ENCODE data around the gene C1QTNF3.

The C1QTNF3 gene

DNA sequence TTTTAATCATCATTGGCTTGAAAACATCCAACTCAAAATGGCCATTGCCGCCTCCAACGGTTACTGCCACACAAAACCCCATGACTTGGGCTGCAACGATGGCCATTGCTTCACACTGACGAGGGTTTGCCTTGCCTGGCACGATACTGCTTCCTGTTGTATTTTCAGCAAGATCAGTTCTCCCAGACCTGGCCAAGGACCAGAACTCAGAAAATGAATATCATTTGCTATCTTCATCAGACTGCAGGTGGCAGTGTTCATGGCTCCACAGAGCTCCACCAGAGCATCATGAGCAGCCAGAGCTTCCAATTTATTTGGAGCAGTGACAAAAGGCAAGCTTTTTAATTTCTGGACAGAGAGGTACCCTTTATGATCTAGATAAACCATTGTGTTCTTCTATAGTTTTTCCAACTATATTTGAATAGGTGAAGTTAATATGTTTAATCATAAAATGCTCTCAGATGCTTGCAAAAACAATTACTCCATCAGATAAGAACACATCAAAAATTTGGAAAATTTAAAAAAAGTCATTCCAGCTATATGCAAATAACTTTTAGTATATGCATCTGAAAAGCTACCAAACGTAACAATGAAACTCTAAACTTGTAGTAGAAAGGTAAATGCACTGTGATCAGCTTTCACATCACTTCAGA is 45.6 kb downstream of the C1QTNF3 start:
- DNase-seq (ENCODE audit: low read depth): no peak

- no peak for DNase-seq (ENCODE audit: low read depth)
Measured at GRCh38 chr5:33995865-33996264, 47.1 kb downstream of the C1QTNF3 start.

GRCh38 chr5:33994845-33995244 is 48.2 kb downstream of the C1QTNF3 start:
- no peak for DNase-seq (ENCODE audit: low read depth)

DNA sequence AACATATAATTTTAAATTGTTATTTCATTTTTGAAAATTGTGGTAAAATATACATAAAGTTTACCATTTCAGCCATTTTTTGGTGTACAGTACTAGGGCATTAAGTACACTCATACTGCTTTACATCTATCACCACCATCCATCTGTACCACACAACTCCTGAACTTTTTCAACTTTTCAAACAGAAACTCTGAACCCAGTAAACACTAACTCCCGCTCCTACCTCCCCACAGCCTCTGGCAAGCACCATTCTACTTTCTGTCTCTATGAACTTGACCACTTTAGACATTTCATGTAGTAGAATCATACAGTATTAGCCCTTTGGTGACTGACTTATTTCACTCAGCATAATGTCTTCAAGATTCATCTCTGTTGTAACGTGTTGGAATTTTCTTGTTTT is 50.1 kb downstream of the C1QTNF3 start:
- DNase-seq (ENCODE audit: low read depth): no peak

DNA sequence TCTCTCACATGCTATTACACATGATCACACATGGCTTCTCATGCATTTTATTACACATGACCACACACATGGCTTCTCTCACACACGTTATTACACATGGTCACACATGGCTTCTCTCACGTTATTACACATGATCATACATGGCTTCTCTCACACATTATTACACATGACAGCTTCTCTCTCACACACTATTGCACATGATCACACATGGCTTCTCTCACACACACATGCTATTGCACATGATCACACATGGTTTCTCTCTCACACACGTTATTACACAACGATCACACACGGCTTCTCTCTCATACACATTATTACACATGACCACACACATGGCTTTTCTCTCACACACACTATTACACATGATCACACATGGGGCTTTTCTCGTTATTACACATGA is 57.6 kb downstream of the C1QTNF3 start:
- DNase-seq (ENCODE audit: low read depth): no peak

DNA sequence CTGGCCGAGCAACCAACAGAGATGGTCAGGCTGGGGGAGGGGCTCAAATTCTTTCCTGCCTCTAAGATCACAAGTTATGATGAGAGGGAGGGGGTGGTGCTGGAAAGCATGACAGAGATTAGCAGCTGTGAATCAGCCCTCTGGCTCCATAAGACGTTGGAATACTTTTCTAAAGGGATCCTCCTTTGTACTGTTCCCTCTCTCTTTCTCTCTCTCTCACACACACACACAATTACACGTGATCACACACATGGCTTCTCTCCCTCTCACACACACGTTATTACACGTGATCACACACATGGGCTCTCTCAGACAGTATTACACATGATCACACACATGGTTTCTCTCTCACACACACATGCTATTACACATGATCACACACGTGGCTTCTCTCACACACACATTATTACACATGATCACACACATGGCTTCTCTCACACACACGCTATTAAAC is 58.3 kb downstream of the C1QTNF3 start, which contains the start of gene SLC45A2:
Gene SLC45A2, minus strand, starts transcription at position 23 of the 454 bp plus-strand sequence. CDS start 110 bp downstream, outside the sequence.
- no peak for DNase-seq (ENCODE audit: low read depth)

GRCh38 chr5:33984178-33984577 is 58.8 kb downstream of the C1QTNF3 start:
- DNase-seq (ENCODE audit: low read depth): no peak

DNA sequence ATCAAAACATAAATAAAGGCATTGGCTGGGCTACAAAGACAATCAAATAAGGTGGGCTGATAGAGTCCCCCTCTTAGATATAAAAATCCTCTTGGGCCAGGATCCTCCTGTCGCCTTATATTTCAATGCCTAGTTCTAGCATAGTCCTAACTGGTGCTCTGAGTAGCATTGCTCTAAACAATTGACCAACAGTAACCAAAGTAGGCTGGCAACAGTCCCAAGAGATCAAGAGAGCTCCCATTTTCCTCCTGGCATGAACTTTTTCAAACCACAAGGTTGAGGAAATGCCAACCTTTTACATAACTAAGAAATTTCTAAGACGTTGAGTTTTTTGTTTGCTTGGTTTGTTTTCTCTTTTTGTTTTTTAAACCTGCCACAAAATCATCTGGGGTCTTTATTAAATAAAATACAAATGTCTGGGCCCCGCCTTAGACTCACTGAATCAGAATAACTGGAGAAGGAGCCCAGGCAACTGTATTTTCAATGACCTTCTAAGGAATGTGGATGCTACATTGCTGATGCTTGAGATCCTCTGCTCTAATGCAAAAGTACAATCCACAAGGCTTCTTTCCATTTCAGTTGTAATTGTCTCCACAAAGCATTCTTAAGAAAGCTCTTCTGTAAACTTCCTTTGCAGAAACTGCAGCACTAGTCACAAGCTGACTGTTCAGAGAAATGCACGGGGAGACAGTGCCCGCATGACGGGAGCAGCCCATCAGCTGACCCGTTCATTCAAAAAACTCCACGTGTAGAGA is 61.4 kb downstream of the C1QTNF3 start:
- DNase-seq (ENCODE audit: low read depth): no peak

- no peak for DNase-seq (ENCODE audit: low read depth)
Measured at GRCh38 chr5:33980030-33980429, 63.0 kb downstream of the C1QTNF3 start.

- DNase-seq (ENCODE audit: low read depth): no peak
Measured at GRCh38 chr5:33978306-33978705, 64.7 kb downstream of the C1QTNF3 start.

GRCh38 chr5:33976307-33976706 is 66.7 kb downstream of the C1QTNF3 start:
- no peak for DNase-seq (ENCODE audit: low read depth)

DNA sequence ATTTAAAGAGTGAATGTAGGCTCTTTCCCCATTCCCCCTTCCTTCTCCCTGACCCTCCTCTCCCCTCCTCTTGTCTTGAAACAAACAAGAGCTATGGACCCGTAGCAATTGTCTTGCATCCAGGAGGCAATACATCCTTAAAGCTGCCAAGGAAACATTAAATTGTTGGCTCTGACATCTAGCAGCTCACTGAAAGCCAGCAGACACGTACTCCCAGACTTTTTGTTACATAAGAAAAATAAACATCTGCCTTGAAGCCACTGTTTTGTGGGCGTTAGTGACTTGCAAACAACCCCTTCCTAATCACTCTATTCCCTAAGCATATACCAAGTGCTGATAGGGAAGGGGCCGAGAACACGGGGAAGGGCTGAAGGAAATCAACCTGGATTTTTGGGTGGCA is 67.2 kb downstream of the C1QTNF3 start:
- no peak for DNase-seq (ENCODE audit: low read depth)

DNA sequence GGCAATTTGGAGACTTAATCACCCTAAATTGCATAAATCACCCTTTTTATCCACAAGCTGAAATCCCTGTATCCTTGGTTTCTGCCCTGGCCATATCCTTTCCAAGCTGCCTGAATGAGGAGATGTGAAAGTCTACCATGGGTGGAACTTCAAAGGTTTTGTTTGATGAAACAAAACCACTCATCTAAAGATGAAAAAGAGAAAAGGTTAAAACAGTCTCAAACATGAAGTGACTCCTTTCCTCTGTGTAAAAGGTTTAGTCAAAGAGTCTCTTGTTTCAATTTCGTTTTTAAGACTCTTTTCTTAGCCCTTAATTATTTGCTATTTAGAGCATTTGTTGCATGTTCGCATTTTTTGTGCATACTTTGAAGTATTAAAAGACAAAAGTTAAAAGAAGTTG is 69.7 kb downstream of the C1QTNF3 start:
- DNase-seq (ENCODE audit: low read depth): no peak

DNA sequence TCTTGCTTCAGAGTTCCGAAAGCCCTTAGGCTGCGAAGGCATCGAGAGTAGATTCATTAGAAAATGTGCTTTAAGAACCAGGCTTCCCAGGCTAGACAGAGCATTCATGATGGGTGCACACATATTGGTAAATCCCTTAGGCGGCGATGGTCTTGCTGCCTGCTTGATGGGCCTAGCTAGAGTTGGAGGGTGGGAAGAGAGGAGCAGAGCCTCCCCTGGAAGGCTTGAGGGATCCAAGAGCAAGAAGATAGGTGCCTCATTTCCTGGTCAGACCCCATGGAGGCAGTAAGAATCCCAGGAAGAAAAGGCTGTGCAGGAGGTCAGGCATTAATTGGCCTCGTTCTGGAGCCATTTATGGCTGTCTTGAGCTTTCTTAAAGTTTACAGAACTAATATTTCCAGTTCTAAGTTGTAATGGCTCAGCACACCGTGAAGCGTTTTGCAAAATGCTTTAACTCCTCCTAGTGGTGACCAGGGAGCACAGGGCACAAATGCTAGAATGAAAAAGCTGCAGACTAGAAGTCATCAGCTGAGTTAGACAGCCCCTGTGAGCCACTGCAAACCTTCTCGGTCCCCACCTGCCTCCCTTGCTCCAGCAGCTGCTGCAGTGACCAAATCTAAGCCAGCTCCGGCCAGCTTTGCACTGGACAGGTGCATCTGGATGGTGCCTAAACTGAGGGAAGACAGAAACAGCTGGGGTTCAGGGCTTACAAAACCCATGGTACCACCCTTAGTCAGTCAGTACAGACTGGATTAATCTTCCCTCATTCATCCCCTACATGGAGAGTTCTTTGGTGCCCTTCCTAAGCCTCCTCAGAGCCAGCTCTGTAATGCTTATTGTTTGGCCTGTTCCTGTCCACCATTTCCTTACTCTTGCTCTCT is 73.2 kb downstream of the C1QTNF3 start:
- DNase-seq (ENCODE audit: low read depth): no peak

GRCh38 chr5:33968211-33969005 is 74.6 kb downstream of the C1QTNF3 start:
- DNase-seq (ENCODE audit: low read depth): no peak
